H54 (cell line): ENCODE measurements around the gene APOBEC3G.
A peak's percentile ranks its signal among the peaks of the same experiment; 100 is the strongest.

Source experiments
- DNase-seq: peaks from one replicate; pipeline ENCODE4 v3.0.0; 2011; ENCODE audit warnings: low spot score, mixed read lengths; ENCODE audit not compliant: insufficient read length
- FAIRE-seq: peaks from 3 replicates; lab custom pipeline; 2011; peaks lifted over from hg19 to GRCh38; lab: Jason Lieb, UNC
- POLR2A ChIP-seq: IDR thresholded peaks from 2 replicates; pipeline ENCODE4 v1.6.1; 2011; ENCODE audit warnings: low read depth, mild to moderate bottlenecking, low read length

APOBEC3G gene

DNA sequence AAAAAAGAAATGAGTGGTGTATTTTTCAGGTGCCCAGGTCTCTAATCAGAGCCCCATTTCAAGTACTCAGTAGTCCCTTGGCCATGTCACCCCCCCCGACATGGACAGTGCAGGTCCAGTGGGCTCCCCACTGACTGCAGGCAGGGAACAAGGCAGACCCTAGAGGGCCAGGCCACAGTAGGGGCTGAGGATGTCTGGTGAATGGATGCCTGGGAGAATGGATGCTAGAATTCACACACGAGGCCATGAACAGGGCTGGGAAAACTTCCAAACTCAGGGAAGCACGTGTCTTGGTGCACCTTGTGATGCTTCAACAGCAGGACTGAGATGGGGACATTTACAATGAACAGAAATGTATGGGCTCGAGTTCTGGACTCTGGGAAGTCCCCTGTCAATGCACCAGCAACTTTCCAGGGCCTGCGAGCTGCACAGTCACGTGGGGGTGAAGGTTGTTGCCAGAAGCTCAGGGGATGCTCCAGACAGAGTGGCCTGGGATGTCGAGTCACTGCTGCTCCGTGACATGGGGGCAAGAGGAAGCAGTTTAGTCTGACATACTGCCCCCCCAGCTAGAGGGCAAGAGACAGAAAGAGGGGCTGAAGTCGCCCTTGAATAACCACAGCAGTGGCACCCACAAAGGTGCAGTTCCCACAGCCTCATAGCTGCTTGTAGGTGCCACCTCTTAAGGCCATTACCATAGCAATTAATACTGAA is 3.1 kb downstream of the APOBEC3G start:
- no peak for TF ChIP-seq POLR2A
- DNase-seq (no peak), FAIRE-seq (no peak)

- DNase-seq = no peak
- no peak for FAIRE-seq
- TF ChIP-seq POLR2A = no peak
Observed at GRCh38 chr22:39081016-39081415, 3.9 kb downstream of the APOBEC3G start.

DNA sequence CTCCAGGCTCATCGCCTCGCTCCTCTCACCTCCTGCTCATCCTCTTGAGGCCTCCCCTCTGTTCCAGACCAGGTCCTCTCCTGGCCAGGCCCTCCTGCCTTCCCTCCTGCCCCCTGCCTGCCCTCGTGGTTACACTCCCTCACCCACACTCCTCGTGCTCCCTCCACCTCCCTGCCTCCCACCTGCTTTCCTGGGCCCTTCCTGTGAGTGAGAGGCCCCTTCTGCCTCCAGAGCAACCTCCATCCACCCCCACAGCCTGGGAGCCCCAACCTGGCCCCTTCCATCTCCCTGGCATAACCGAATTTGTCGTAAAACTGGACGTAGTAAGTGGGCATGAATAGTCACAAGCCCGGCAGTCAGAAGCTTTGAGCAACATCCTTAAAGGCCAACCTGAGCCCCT is 4.5 kb downstream of the APOBEC3G start:
- no peak for FAIRE-seq

GRCh38 chr22:39083212-39084165 is 6.4 kb downstream of the APOBEC3G start:
- TF ChIP-seq POLR2A = no peak
- FAIRE-seq (no peak), DNase-seq (no peak)

More for the DNA sequence above, 4.5 kb downstream of the APOBEC3G start:
- TF ChIP-seq POLR2A = no peak
- DNase-seq = no peak

DNA sequence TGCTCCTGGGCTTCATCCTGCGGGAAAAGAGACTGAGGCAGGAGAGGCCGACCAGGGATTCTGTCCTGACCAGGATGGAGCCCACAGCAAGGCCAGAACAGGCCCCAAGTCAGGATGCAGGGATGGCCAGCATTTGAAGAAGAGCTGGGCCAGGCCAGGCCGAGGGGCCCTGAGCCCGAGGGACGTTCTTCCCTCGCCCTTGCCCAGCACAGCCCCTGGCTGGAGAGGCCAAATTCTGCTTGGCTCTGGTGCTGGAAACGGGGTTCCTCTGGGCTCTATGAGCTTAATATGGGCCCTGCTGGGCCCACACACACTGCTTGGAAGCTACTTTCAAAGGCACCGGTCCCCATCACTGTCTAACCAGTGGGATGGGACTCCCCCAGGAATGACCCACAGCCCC is 7.6 kb downstream of the APOBEC3G start:
- TF ChIP-seq POLR2A = no peak
- DNase-seq (no peak), FAIRE-seq (no peak)

DNA sequence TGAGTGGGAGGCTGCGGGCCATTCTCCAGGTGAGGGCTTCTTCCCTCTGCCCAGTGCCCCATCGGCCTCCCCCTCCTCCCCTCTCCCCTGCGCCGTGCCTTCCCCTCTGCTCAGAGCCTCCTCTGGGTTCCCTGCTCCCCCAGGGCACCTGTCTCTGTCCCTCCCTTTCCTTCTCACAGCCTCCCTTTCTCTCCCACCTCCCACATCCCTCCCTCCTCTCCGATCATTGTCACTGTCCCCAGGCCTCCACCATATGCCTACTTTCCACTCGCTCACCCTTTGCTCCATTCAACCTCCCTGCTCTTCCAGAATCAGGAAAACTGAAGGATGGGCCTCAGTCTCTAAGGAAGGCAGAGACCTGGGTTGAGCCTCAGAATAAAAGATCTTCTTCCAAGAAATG is 10.0 kb downstream of the APOBEC3G start:
- TF ChIP-seq POLR2A = no peak
- FAIRE-seq (no peak), DNase-seq (no peak)

- DNase-seq (no peak), FAIRE-seq (no peak)
- TF ChIP-seq POLR2A = no peak
Observed at GRCh38 chr22:39087881-39088684, 11.0 kb downstream of the APOBEC3G start.

DNA sequence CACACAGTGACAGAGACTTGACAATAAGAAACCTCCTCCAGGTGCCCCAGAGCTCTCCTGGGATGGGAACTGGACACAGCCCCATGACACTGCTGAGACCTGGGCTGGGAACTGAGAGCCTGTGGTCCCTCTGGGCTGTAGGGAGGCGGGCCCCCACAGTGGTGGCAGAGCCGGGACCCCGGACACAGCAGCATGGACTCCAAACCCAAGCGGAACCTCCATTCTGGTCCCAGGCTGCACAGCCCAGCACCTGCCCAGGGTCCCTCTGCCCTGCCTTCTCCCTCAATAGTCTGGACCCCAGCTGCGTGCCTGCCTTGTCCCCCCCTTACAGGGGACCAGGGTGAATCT is 11.6 kb downstream of the APOBEC3G start:
- DNase-seq (no peak), FAIRE-seq (no peak)
- no peak for TF ChIP-seq POLR2A

DNA sequence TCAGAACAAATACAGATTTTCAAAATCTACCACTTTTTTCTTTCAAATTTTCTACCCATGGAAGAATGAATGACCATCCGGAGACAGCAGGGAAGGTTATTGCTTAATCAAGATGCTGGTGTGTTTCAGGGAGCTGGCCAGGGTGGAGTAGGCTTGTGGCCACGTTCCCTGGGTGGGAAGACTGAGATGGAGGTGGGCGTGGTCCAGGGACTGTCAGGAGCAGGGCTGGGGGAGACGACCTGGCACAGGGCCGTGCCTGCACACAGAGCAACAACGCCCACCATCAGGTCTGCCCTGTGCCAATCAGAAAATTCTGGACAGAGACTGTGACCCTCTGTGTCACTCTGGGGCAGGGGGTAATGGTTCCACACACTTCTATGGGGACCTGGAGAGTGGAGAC is 12.9 kb downstream of the APOBEC3G start:
- FAIRE-seq = no peak
- no peak for TF ChIP-seq POLR2A
- no peak for DNase-seq

- TF ChIP-seq POLR2A = no peak
- FAIRE-seq (peak; percentile 69), DNase-seq (peak; percentile 71)
Observed at GRCh38 chr22:39090426-39091064, 13.5 kb downstream of the APOBEC3G start.

DNA sequence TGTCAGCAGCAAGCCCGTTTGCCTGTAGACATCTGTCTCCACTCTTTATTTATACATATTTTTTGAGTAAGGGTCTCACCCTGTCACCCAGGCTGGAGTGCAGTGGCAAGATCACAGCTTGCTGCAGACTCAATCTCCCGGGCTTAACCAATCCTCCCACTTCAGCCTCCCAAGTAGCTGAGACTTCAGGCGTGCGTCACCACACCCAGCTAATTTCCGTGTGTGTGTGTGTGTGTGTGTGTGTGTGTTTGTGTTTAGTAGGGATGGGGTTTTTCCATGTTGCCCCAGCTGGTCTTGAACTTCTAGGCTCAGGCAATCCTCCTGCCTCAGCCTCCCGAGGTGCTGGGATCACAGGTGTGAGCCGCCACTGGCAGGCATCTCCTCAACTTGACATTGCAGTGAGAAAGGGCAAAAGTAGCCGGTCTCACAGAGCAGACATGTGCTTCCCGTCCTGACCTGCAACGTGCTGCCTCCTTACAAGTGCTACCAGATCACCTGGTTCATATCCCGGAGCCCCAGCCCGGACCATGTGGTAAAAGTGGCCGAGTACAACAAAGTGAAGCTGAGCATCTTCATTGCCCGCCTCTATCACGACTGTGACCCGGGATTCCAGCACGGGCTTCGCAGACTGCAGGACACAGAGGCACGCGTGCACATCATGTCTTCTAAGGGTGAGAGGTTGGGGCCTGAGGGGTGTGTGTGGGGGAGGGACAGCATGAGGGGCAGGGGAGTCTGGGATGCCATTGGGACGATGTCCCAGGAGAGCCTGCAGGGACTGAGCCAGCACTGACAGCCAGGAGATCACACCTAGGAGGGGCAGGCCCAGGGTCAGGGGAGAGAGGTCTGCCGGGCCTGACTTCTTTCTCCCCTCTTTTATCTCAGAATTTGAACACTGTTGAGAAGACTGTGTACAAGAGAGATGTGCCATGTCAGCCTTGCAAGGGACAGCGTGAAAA is 14.3 kb downstream of the APOBEC3G start:
- DNase-seq (no peak), FAIRE-seq (no peak)
- TF ChIP-seq POLR2A = no peak

DNA sequence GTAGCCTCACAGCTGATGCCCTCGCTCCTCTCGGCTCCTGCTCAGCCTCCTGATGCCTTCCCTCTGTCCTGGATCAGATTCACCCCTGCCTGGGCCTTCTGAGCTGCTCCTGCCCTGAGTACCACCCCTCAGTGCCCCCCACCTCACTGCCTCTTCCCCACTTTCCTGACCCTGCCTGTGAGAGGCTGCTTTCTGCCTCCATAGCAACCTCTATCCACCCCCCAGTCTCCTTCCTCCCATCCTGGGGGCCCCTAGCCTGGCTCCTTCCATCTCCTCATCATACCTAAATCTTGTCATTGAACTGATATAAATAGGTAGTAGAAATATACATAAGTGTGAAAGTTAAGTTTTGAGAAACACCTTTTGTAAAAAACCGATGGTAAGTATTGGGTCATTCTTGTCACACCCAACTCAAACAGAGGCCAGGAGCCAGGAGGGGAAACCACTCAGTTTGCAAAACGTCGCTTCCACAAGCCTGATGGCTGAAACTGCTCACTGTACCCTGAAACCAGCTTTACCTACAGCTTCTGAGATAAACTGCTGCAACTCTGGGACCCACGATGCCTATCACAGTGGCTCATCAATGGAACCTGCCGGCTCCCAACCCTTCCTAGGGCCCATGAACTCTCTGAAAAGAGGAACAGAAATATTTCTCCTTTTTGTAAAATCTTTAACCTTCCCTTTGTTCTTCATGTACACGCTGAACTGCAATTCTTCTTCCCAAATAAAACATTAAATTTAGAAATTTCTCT is 15.2 kb downstream of the APOBEC3G start:
- FAIRE-seq (no peak), DNase-seq (no peak)

More for the DNA sequence above, 15.2 kb downstream of the APOBEC3G start:
- no peak for TF ChIP-seq POLR2A
